K562 (cell line): ENCODE measurements around the gene REEP3. TPM values are rescaled to one million over a fixed set of nuclear protein-coding genes. Genes with fewer than 3 reads are reported as not detected.
A peak's percentile ranks its signal among the peaks of the same experiment; 100 is the strongest.

ENCODE experiments used
- BRCA1 ChIP-seq, 2 experiments: fragments of 450-650 bp in 1 of 2; sonication (generic) in 1 of 2; formaldehyde crosslinking in 1 of 2; IDR thresholded peaks; 2 replicates each; pipeline versions ENCODE4 v1.5.0 to v1.6.1; 2017 to 2020; ENCODE audit warnings: mild to moderate bottlenecking in 1 of 2, missing genetic modification reagents in 1 of 2
- CREB1 ChIP-seq, 2 experiments: sonication (generic) in 1 of 2; formaldehyde crosslinking in 1 of 2; IDR thresholded peaks; 2 replicates each; pipeline versions ENCODE4 v1.6.1 to v1.8.0; 2012 to 2022; ENCODE audit warnings: inconsistent platforms in 1 of 2, mild to moderate bottlenecking in 1 of 2, missing genetic modification reagents in 1 of 2, moderate library complexity in 1 of 2
- CTBP1 ChIP-seq: fragments of 450-650 bp; IDR thresholded peaks from 2 replicates; pipeline ENCODE4 v1.6.1; 2016; ENCODE audit warnings: borderline replicate concordance
- FOS ChIP-seq: IDR thresholded peaks from 3 replicates; pipeline ENCODE4 v1.6.1; 2011; ENCODE audit not compliant: insufficient read length; ENCODE audit errors: extremely low read depth
- ILF3 ChIP-seq: fragments of 450-650 bp; IDR thresholded peaks from 2 replicates; pipeline ENCODE4 v1.6.1; 2018; ENCODE audit warnings: antibody characterized with exemption, mild to moderate bottlenecking, moderate library complexity, borderline replicate concordance
- MTA3 ChIP-seq: fragments of 450-650 bp; formaldehyde crosslinking; IDR thresholded peaks from 2 replicates; pipeline ENCODE4 v1.6.1; 2017; ENCODE audit warnings: mild to moderate bottlenecking, borderline replicate concordance
- NFYB ChIP-seq: IDR thresholded peaks from 2 replicates; pipeline ENCODE4 v1.6.1; 2011; ENCODE audit warnings: mild to moderate bottlenecking, moderate library complexity; ENCODE audit not compliant: insufficient read length; ENCODE audit errors: extremely low read depth
- NR1H2 ChIP-seq: sonication (generic); formaldehyde crosslinking; IDR thresholded peaks from 2 replicates; pipeline ENCODE4 v1.4.0; 2020; ENCODE audit warnings: mild to moderate bottlenecking, missing genetic modification reagents
- TCF3 ChIP-seq: sonication (generic); formaldehyde crosslinking; IDR thresholded peaks from 2 replicates; pipeline ENCODE4 v1.4.0; 2020; ENCODE audit warnings: mild to moderate bottlenecking, missing genetic modification reagents
- TFAM ChIP-seq: fragments of 250-450 bp; sonication (Bioruptor Pico); conservative IDR thresholded peaks from 2 replicates; pipeline ENCODE4 v1.5.0; 2021; ENCODE audit warnings: mild to moderate bottlenecking, moderate library complexity
- ZBTB33 ChIP-seq: sonication (generic); formaldehyde crosslinking; IDR thresholded peaks from 2 replicates; pipeline ENCODE4 v1.8.1; 2023; ENCODE audit warnings: mild to moderate bottlenecking, missing genetic modification reagents
- ZNF318 ChIP-seq, 2 experiments: fragments of 450-650 bp; IDR thresholded peaks; 2 replicates each; pipeline ENCODE4 v1.6.1; 2016; ENCODE audit warnings: mild to moderate bottlenecking in 2 of 2, borderline replicate concordance in 1 of 2, low read depth in 1 of 2, moderate library complexity in 1 of 2
- ZNF449 ChIP-seq: fragments of 250-450 bp; sonication (Bioruptor Pico); IDR thresholded peaks from 2 replicates; pipeline ENCODE4 v1.8.0; 2022; ENCODE audit warnings: moderate library complexity, mild to moderate bottlenecking, inconsistent platforms
- ZNF586 ChIP-seq: fragments of 450-650 bp; formaldehyde crosslinking; conservative IDR thresholded peaks from 2 replicates; pipeline ENCODE4 v1.4.0; 2020; ENCODE audit warnings: mild to moderate bottlenecking, moderate library complexity
- ZNF79 ChIP-seq: fragments of 250-450 bp; sonication (Bioruptor Pico); IDR thresholded peaks from 2 replicates; pipeline ENCODE4 v1.4.0; 2020; ENCODE audit warnings: low read depth, mild to moderate bottlenecking, moderate library complexity
- polyA plus RNA-seq, 8 experiments: library from polyadenylated mRNA; depleted of rRNA in 4 of 8; stranded (reverse) in 5 of 8; unstranded in 3 of 8; fragments of >200 nt; fragmentation: Nextera tagmentation in 2 of 8; fragmentation: Illumina TruSeq in 1 of 8; extraction: Ambion mirVana in 2 of 8; extraction: Trizol in 1 of 8; gene quantifications; 2 replicates each; pipeline versions ENCODE4 v1.2.1 to v1.2.3, GENCODE V29; 2011 to 2014; ENCODE audit warnings: inconsistent platforms in 1 of 8, missing spikeins in 1 of 8
- total RNA-seq, 7 experiments: library from RNA; depleted of rRNA in 6 of 7; stranded (reverse); fragments of >200 nt in 6 of 7; fragmentation: Illumina TruSeq in 2 of 7; extraction: Trizol in 2 of 7; gene quantifications; 2 replicates each; pipeline versions ENCODE4 v1.2.1 to v1.2.3, GENCODE V29; 2011 to 2021; ENCODE audit warnings: low replicate concordance in 1 of 7

REEP3 gene
- total and polyA plus RNA-seq, 9 of the 15 experiments (the other 6 are each of a cell fraction or from before 2014, with no cell fraction given): 3.4 to 13.4 (median 9.2) TPM

GRCh38 chr10:63583397-63583796 is 62.2 kb downstream of the REEP3 start (continued):
- TF ChIP-seq CTBP1 (peak; percentile 99), TCF3 (CRISPR knock-in tag) (peak; percentile 83), ZNF318 (IDR thresholded peaks at IDR 0.05; ENCODE audit: borderline replicate concordance in 1 of 2, low read depth in 1 of 2) (no peak), ZNF586 (CRISPR knock-in tag) (no peak), NR1H2 (CRISPR knock-in tag) (no peak), ILF3 (no peak), ZBTB33 (no peak), ZNF79 (no peak), FOS (no peak), MTA3 (peak; percentile 37; the same call in 1 of the 2 replicates), BRCA1 (IDR thresholded peaks at IDR 0.05) (no peak), BRCA1 (CRISPR knock-in tag; IDR thresholded peaks at IDR 0.05) (no peak), ZNF449 (CRISPR knock-in tag) (no peak), CREB1 (IDR thresholded peaks at IDR 0.05) (0 out of 2 replicates have a peak, but pooled peaks have one; percentile 24), CREB1 (CRISPR knock-in tag; IDR thresholded peaks at IDR 0.05) (no peak), NFYB (no peak), TFAM (CRISPR knock-in tag) (no peak)
